Peyer's patch (tissue), 4 donors: Measurements from ENCODE around the gene S1PR2. TPM values are rescaled to one million over a fixed set of nuclear protein-coding genes. Genes with fewer than 3 reads are reported as not detected.
"Not testable (repeated sequence)": the region's sequence is repeated elsewhere in the genome, so short reads cannot be mapped to it uniquely, and the experiment has no call there.

Experiments
- DNase-seq, 3 donors: peaks; one replicate each; pipeline ENCODE4 v3.0.0-alpha.2; 2017 to 2019
- H3K27ac ChIP-seq, 4 donors: fragments of 200-600 bp; sonication (generic); one replicate each; pipeline ENCODE4 v1.5.1; 2016 to 2019
- H3K27me3 ChIP-seq, 2 donors: fragments of 200-600 bp; sonication (generic); one replicate each; pipeline ENCODE4 v1.5.1; 2019
- H3K36me3 ChIP-seq, 3 donors: fragments of 200-600 bp; sonication (generic); one replicate each; pipeline ENCODE4 v1.5.1; 2016 to 2019
- H3K4me1 ChIP-seq, 4 donors: fragments of 200-600 bp; sonication (generic); one replicate each; pipeline ENCODE4 v1.5.1; 2016 to 2019
- H3K4me3 ChIP-seq, 4 donors: fragments of 200-600 bp; sonication (generic); 1 replicate in 3 of 4; 2 replicates in 1 of 4; pipeline ENCODE4 v1.5.1; 2016 to 2019; ENCODE audit warnings: mild to moderate bottlenecking in 1 of 4
- H3K9me3 ChIP-seq, 4 donors: fragments of 200-600 bp; sonication (generic); one replicate each; pipeline ENCODE4 v1.5.1; 2016 to 2019; ENCODE audit warnings: mild to moderate bottlenecking in 1 of 4
- POLR2A ChIP-seq, 2 donors: fragments of 450-650 bp; IDR thresholded peaks; one replicate each; pipeline ENCODE4 v1.5.1; 2017; ENCODE audit warnings: antibody characterized with exemption in 2 of 2, mild to moderate bottlenecking in 2 of 2, moderate library complexity in 2 of 2
- total RNA-seq, 4 donors: library from RNA; depleted of rRNA; stranded (reverse); fragments of >200 nt; gene quantifications; one replicate each; pipeline ENCODE4 v1.1.0, GENCODE V29; 2016
- TF ChIP-seq, protein P1 (sequence below), 6 experiments: fragments of 450-650 bp in 4 of 6; fragments of 200-600 bp in 2 of 6; sonication (generic) in 1 of 6; IDR thresholded peaks; one replicate each; pipeline ENCODE4 v1.5.1; 2017 to 2019; ENCODE audit warnings: antibody characterized with exemption in 6 of 6, mild to moderate bottlenecking in 3 of 6, moderate library complexity in 1 of 6

S1PR2 gene
- total RNA-seq, 4 donors from 2014 or later, result 2.8 to 4.8 (median 3.1) TPM

DNA sequence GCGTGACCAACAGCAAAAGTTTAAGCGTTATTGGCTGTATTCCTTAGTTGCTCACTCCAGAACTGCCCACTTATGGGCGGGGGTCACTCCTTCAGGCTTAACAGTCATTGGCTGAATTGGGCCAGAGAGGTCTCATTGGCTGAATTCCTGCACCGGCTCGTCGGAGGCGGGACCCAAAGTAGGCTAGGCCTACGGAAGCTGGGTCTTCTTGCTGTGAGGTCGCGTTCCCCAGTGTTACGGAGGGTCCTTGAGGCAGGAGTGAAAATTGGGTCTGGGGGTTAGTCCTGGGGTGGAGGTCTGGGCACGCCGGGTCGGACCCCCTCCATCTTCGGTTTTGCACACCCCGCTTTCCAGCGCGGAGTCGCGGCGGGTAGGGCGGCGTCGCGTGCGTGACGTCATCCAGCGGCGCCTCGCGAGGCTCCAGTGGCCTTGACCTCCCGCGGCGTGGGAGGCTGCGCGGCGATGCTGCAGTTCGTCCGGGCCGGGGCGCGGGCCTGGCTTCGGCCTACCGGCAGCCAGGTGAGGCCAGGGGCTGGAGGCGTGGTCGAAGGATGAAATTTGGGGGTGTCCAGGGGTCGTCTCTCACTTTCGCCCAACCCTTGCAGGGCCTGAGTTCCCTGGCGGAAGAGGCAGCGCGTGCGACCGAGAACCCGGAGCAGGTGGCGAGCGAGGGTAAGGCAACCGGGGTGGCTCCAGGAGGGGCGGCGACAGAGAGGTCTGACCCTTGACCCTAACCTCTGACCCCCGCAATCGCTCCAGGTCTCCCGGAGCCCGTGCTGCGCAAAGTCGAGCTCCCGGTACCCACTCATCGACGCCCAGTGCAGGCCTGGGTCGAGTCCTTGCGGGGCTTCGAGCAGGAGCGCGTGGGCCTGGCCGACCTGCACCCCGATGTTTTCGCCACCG is 20.9 kb upstream of the S1PR2 start, which contains the start of gene MRPL4:
TSS of gene MRPL4 (plus strand) at position 423 of the 903 bp plus-strand sequence. CDS start at position 463, 40 bp downstream.
- Histone ChIP-seq H3K36me3 (peaks cover 0 to 32% (median 0%) of the 10 kb centered on the region in 3 donors), H3K4me3 (peak within 1 kb of the TSS; percentile 62 to 93 (median 90)), H3K9me3 (no peaks in the 10 kb centered on the region), H3K27ac (peak within 1 kb of the TSS; percentile 84 to 92 (median 88)), H3K27me3 (no peaks in the 10 kb centered on the region), H3K4me1 (peaks cover 0 to 19% (median 3%) of the 10 kb centered on the region in 4 donors)
- TF ChIP-seq, protein P1, sequence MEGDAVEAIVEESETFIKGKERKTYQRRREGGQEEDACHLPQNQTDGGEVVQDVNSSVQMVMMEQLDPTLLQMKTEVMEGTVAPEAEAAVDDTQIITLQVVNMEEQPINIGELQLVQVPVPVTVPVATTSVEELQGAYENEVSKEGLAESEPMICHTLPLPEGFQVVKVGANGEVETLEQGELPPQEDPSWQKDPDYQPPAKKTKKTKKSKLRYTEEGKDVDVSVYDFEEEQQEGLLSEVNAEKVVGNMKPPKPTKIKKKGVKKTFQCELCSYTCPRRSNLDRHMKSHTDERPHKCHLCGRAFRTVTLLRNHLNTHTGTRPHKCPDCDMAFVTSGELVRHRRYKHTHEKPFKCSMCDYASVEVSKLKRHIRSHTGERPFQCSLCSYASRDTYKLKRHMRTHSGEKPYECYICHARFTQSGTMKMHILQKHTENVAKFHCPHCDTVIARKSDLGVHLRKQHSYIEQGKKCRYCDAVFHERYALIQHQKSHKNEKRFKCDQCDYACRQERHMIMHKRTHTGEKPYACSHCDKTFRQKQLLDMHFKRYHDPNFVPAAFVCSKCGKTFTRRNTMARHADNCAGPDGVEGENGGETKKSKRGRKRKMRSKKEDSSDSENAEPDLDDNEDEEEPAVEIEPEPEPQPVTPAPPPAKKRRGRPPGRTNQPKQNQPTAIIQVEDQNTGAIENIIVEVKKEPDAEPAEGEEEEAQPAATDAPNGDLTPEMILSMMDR (IDR thresholded peaks at IDR 0.05), result peak in 3 of 6 experiments; percentile 19 to 22 (median 19)
- TF ChIP-seq POLR2A (IDR thresholded peaks at IDR 0.05), result peak; percentile 27 to 59
- peak; percentile 95 to 98 (median 97) for DNase-seq

DNA sequence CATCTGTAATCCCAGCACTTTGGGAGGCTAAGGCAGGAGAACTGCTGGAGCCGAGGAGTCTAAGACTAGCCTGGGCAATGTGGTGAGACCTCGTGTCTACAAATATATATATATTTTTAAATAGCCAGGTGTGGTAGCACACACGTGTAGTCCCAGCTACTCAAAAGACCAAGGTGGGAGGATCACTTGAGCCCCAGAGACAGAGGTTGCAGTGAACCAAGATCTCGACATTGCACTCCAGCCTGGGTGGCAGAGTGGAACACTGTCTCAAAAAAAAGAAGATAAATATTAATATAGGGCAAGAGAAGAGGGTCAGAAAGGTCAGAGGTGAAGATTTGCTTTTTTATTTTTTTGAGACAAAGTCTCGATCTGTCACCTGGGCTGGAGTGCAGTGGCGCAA is 15.4 kb upstream of the S1PR2 start:
- H3K36me3 ChIP-seq, result no peaks in the 10 kb centered on the region
- no peak overlapping the region for H3K27ac ChIP-seq
- no peaks in the 10 kb centered on the region for H3K9me3 ChIP-seq
- no peak for DNase-seq
- peaks cover 0 to 12% (median 0%) of the 10 kb centered on the region in 4 donors for H3K4me1 ChIP-seq
- no peak for TF ChIP-seq POLR2A (IDR thresholded peaks at IDR 0.05)
- TF ChIP-seq, protein P1 (IDR thresholded peaks at IDR 0.05), result no peak
- no peak overlapping the region for H3K4me3 ChIP-seq
- no peaks in the 10 kb centered on the region for H3K27me3 ChIP-seq

DNA sequence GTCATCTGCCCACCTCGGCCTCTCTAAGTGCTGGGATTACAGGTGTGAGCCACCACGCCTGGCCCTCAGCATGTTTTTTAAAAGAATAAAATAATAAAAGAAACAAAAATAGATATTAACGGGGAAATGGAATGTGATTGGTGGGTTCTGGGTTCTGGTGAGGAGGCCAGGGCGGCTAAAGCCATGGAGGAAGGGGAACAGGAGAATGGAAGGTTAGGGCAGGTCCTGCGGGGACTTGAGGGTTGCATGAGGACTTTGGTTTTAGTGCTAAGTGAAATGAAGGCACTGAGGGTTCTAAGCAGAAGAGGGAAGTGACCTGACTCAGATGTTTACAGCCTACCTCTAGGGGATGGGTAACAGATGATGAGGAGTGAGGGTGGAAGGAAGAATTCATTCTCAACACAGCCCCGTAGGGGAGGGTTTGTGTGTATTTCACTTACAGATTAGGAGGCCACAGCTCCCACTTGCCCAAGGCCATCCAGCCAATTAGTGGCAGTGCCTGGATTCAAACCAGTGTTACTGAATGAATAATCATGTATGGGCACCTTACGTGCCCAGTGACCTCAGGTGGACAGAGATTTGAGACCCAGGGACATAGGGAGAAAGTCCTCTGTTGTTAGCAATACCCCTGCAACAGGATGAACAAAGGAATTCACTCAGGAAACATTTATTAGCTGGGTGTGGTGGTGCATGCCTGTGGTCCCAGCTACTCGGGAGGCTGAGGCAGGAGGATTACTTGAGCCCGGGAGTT is 14.2 kb upstream of the S1PR2 start:
- no peak for TF ChIP-seq POLR2A (IDR thresholded peaks at IDR 0.05)
- TF ChIP-seq, protein P1 (IDR thresholded peaks at IDR 0.05), result no peak
- peaks cover 0 to 2% (median 0%) of the 10 kb centered on the region in 4 donors for H3K4me1 ChIP-seq
- no peaks in the 10 kb centered on the region for H3K36me3 ChIP-seq
- H3K9me3 ChIP-seq, result no peaks in the 10 kb centered on the region
- H3K4me3 ChIP-seq, result no peak overlapping the region
- no peak for DNase-seq
- no peaks in the 10 kb centered on the region for H3K27me3 ChIP-seq
- peak overlapping the region in 1 of 4 donors; percentile 3 for H3K27ac ChIP-seq

DNA sequence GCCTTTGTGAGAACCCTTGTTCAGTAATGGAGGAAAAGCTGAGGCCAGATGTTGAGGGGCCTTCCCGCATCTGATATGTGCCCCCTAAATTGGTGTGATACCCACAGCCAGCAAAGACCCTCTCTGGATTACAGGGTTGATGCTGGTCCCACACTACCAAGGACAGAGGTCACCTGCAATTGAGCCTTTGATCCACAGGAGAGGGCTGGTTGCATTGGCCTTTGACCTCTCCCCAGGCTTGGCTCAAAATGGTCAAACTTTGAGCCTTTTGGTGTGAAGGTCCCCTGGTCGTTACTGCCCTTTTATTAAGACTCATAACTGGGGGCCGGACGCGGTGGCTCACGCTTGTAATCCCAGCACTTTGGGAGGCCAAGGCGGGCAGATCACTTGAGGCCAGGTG is 12.5 kb upstream of the S1PR2 start:
- Histone ChIP-seq H3K4me3 (no peak overlapping the region), H3K9me3 (no peaks in the 10 kb centered on the region), H3K4me1 (no peaks in the 10 kb centered on the region), H3K36me3 (no peaks in the 10 kb centered on the region), H3K27ac (no peak overlapping the region), H3K27me3 (no peaks in the 10 kb centered on the region)
- no peak for DNase-seq
- TF ChIP-seq, protein P1 (IDR thresholded peaks at IDR 0.05), result no peak
- TF ChIP-seq POLR2A (IDR thresholded peaks at IDR 0.05), result no peak

DNA sequence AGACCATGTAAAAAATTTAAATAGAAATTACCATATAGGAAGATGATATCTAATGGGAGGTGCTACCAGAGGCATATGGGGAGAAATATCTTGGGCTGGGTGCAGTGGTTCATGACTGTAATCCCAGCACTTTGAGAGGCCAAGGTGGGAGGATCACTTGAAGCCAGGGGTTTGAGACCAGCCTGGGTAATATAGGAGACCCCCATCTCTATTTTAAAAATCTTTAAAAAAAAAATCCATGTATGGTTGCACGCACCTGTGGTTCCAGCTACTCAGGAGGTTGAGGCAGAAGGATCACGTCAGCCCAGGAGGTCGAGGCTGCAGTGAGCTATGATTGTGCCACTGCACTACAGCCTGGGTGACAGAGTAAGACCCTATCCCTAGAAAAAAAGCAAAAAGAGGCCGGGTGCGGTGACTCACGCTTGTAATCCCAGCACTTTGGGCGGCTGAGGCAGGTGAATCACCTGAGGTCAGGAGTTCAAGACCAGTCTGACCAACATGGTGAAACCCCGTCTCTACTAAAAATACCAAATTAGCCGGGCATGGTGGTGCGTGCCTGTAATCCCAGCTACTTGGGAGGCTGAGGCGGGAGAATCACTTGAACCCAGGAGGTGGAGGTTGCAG is 10.8 kb upstream of the S1PR2 start:
- H3K36me3 ChIP-seq, H3K27ac ChIP-seq, H3K9me3 ChIP-seq, H3K4me3 ChIP-seq, H3K4me1 ChIP-seq, DNase-seq, H3K27me3 ChIP-seq: not testable (repeated sequence)
